Pons (tissue), 1 donor: ENCODE measurements around the gene SMAD7.

ENCODE experiments used
- DNase-seq: peaks from one replicate; pipeline ENCODE4 v3.0.0-alpha.2; 2016; ENCODE audit warnings: low spot score

SMAD7 gene, protein sequence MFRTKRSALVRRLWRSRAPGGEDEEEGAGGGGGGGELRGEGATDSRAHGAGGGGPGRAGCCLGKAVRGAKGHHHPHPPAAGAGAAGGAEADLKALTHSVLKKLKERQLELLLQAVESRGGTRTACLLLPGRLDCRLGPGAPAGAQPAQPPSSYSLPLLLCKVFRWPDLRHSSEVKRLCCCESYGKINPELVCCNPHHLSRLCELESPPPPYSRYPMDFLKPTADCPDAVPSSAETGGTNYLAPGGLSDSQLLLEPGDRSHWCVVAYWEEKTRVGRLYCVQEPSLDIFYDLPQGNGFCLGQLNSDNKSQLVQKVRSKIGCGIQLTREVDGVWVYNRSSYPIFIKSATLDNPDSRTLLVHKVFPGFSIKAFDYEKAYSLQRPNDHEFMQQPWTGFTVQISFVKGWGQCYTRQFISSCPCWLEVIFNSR

DNA sequence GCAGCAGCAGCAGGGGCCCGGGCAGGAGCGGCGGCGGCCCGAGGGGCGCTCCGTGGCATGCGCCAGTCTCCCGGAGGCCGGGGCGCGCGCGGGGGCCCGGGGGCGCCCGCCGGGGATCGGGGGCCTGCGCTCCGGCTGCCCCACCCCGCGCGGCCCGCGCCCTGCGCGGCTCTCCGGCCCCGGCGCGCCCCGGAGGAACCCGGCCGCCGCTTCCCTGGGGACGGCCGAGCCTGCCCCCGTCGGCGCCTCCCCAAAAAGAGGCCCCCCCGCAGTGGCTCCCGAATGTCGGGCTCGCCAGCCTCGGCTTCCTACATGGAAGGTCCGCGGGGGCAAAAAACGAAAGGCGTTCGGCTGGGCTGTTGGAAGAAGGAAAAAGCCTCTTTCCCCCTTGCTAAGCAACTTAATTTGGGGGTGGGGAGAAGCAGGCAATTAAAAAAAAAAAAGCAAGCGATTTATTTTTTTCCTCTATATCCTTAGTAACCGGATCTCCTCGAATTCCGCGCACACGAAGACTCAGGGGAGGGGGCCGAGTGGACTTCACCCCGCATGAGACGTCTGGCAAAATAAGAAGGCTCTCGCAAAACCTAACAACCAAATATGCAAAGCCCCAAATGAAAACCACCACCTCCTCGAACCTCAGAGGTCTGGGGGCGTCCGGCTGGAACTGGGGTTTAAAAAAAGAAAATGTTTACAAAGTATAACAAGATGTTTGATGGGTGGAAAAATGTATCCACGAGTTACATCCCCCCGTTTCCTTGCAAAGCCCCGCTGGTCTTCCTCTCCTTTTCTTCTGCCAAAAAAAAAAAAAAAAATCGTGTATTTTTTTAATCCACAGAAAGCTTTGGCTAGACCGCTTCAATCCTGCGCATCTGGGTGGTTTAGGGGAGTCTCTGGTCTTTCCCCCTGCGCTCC is at the start of gene SMAD7:
Gene SMAD7 (minus strand): TSS at position 430 of the 912 bp plus-strand sequence. CDS start 541 bp downstream, outside the sequence.
- peak; percentile 26 for DNase-seq

DNA sequence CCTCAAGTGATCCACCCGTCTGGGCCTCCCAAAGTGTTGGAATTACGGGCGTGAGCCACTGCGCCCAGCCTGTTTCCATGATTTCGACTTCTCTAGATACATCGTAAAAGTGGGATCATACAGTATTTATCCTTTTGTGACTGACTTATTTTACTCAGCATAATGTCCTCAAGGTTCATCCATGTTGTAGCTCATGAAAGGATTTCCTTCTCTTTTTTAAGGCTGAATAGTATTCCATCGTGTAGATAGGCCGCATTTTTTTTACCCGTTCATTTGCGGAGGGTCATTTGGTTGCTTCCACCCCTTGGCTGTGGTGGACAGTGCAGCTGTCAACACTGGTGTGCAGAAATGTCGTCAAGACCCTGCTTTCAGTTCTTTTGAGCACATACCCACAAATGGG is 48.8 kb upstream of the SMAD7 start:
- DNase-seq = no peak

- no peak for DNase-seq
These were observed 47.4 kb upstream of the SMAD7 start for GRCh38 chr18:48997985-48998831.

DNA sequence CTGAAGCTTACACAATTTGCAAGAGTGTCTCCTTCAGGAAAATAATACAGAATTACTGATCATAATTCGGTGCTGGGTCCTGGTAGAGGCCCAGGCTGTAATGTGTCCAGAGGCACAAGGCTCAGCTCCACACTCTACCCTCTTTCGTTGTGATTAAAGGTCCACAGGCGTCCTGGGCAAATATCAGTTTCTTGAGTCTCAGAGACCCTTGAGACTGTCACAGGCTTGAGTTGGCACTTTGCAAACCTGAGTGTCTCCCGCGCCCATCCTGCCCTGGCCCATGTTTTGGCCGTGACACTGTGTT is 46.9 kb upstream of the SMAD7 start:
- no peak for DNase-seq

DNA sequence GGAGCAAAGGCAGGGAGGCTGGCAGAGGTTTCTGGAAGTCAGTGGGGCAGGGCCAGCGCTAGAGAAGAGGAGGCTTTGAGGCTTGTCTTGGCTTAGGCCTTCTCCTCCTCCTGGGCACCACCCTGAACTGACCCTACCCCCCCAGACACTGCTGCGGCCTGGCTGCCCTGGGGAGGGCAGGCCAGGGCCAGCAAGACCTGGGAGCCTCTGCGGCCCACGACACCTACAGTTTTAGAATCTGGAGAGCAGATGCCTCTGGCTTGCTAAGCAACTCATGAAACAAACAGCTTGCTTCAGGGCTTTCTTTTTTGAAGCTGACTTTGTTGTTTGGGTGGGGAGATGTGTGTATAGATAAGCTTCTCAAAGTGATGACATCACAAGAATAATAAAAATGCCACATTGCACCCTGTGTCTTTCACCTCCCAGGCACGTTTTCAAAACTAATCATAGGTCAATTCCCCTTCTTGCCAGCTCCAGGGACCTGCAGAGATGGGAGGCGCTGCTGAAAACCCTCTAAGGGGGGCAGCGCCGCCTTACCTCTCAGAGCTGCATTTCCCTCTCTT is 46.2 kb upstream of the SMAD7 start:
- no peak for DNase-seq

GRCh38 chr18:48996041-48996440 is 45.3 kb upstream of the SMAD7 start:
- no peak for DNase-seq

GRCh38 chr18:48994926-48995835 is 44.4 kb upstream of the SMAD7 start:
- no peak for DNase-seq

DNA sequence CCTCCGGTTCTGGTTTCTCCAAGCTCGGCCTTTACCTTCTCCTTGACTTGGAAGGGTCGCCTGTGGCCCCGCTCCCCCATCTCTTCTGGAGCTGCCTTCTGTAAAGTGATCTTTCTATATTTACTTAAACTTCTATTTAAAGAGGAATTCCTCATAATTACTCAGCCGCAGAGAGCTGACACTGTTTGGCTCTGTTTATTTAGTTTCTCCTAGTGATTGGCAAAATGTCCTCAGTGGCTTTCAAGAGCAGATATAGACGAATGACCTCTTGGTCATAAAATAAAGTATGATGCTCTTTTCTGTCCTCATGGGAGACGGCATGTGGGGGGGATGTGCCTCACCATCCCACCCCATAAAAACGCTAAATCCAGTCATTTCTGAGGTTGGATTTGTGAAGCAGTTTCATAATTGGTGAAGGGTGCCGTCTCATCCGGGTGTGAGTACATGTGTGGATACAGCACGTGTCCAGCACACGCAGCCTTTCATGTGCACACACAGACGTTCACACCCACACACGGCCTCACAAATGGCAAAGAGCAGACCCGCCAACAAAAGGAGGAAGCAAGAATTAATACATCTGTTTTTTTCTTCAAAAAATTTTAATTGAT is 43.4 kb upstream of the SMAD7 start:
- DNase-seq = no peak

- DNase-seq = no peak
These were observed 42.8 kb upstream of the SMAD7 start for GRCh38 chr18:48993586-48993985.

DNA sequence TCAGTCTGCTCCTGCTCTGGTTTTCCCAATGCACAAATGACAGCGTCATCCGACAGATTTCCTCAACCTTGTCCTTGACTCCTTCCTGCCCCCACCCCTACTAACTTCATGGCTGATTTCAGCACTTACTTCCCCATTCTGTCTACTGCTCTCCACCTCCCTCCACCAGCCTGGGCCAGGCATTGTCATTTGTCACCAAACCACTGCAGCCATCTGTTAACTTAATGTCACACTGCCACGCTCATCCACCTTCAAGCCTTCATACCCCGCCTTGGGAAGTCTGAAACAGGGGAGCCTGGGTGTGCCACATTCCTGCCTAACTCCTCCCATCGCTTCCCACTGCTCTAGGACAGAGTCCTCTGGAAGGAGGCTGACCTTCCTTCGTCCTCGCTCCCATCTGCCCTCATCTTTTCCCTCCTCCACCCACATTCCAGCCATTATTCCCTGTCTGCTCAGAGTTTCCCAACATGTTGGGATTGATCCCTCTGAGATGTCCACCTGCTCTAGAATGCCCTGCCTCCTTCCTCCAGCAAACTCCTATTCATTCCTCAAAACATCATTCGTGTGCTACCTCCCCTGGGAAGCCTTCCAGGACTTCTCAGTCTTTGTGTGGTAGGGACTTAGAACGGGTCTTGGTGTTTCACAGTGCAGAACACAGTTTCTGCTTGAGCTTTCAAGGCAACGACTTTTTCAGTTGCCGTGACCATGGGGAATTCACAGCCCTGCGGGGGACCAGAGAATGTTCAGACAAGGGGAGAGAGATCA is 42.2 kb upstream of the SMAD7 start:
- peak; percentile 56 for DNase-seq

DNA sequence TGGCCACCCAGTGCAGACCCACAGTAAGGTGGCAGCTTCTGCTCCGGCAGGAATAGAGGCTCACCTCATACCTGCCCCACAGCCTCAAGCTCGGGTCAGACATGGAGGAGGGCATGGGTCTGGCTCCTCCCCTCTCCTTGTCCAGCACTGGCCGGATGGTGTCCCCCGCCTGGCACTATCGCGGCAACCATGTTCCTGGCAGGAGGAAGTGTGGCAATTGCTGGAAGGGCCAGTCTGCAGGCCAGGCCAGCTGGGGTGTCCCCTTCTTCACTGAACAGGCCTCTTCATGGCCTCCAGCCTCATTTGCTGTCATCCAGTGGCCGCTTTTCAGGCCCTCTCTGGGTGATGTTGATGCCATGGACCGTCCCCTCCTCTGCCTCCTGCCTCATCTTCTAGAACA is 41.4 kb upstream of the SMAD7 start:
- DNase-seq = no peak

DNA sequence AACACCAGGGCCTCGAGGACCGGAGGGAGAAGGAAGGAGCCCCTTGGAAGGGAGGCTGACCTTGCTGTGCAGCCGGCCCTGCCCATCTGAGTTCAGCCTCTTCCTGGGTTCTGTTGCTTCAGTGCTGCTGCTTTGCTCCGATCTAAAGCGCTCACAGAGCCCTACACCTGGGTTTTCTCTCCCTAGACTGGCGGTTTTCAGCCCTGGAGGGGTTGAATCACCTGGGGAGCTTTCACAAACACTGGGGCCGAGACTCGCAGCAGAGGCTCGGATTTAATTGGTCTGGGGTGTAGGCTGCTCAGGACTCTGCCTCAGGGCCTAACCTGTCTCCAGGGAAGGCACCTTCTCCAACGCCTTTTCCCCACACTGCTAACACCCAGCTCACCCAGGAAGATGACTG is 40.9 kb upstream of the SMAD7 start:
- DNase-seq = no peak

DNA sequence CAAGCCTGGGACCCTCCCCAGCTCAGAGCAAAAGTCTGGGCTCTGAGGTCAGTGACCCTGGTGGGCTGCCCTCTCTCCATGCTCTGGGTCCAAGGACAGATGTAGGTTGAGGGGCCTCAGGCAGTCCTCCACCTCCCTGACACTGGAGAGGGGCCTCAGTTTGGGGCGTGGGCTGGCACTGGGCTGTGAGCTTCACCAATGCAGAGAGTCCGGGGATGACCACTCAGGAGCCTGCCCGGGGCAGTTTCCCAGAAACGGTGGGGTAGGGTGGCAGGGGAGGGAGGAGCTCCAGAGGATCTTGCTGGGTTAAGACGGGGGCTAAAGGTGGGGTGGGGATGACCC is 40.5 kb upstream of the SMAD7 start:
- no peak for DNase-seq

DNA sequence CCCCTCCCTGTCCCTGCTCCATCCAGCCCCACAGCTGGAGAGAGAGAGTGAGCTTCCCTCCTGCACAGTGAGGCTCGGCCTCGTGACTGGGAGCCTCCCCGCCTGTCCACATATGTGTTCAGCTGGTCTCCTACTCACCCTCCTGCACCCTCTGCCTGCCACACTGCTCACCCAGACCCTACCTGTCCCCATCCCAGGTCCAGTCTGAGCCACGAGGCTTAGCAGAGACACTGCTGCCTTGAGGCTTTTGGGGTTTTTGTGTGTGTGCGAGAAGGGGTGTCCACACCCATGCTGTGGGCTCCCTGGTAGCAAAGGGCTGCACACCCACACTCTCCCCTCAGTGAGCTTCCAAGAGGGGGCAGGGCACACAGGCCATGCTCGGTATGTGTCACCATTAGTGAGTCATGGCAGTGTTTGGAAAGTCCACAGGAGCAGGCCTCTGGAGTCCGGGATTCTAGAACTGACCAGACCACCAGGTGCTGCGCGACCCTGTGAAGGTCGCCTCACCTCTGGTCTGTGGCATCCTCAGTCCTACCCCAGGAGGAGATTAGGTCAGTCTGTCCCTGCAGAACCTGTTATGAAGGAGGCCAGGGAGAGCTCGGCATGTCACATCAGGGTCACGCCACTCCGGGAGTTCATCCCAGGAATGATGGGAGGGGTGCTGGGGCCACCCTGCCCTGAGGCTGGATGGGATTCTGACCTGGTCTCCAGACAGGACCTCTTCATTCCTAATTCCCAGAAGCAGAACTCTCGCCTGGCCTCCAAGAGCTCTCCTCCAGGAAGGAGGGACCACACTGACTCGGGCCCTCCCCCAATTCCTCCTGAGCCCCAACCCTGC is 39.9 kb upstream of the SMAD7 start:
- no peak for DNase-seq

- DNase-seq = no peak
These were observed 38.8 kb upstream of the SMAD7 start for GRCh38 chr18:48989304-48990303.

DNA sequence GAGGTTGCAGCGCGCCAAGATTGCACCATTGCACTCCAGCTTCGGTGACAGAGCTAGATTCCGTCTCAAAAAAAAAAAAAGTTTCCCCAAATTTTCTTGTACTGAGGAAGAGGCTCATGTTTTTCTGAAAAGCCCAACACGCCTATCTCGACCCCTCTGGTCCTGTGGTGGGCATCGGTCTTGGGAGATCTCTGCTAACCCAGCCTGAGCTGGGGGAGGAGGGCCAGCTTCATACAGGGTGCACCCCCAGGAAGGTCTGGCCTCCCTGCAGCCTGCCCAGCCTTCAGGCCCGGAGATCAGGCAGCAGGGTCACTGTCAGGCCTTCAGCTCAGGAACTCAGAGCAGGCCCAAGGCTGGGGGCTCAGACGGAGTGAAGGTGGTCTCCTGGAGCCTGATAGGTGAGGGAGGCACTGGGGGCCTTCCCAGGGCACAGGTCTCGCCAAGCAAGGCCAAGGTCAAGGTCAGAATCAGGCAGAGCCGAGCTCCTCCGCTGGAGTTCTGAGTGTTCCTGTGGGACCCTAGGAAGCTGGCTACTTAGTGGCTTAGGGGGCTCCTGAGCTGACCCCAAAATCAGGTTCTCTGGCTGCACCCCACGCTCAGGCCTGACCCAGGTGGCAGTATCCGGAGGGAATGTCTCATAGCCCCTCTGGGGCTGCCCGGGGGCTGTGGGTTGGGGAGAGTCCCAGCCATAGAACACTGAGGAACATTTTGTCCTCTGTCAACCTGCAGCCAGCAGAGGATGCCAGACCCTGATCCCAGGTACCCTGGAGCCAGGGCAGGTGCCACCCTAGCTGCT is 37.9 kb upstream of the SMAD7 start:
- no peak for DNase-seq

GRCh38 chr18:48987821-48988220 is 37.1 kb upstream of the SMAD7 start:
- DNase-seq = no peak
